Measurements from ENCODE around the gene KRT77.

KRT77 gene

GRCh38 chr12:52674433-52674775 lies 28.9 kb downstream of the KRT77 start:
- Histone ChIP-seq H3K4me1 (ENCODE audit: low read length) (no peaks in the 10 kb centered on the region), H4K20me1 (ENCODE audit: insufficient read depth, low read length) (no peaks in the 10 kb centered on the region), H3K9ac (ENCODE audit: low read length) (no peak overlapping the region), H3K4me2 (ENCODE audit: low read depth, low read length) (no peak overlapping the region), H3K9me2 (replicated peaks; ENCODE audit: insufficient read depth, low read length) (no peaks in the 10 kb centered on the region), H3K27me3 (replicated peaks; ENCODE audit: insufficient read depth, low read length) (peaks cover 65% of the 10 kb centered on the region), H3K27ac (ENCODE audit: low read length) (no peak overlapping the region), H3K36me3 (replicated peaks; ENCODE audit: insufficient read depth, low read length) (no peaks in the 10 kb centered on the region), H3K9me3 (replicated peaks; ENCODE audit: insufficient read depth, low read length) (no peaks in the 10 kb centered on the region), H3F3A (ENCODE audit: insufficient read depth, low read length) (no peaks in the 10 kb centered on the region), H3K79me2 (ENCODE audit: low read length) (no peaks in the 10 kb centered on the region), H2AFZ (ENCODE audit: low read length) (no peak overlapping the region), H3K4me3 (ENCODE audit: low read length) (no peak overlapping the region)
- no peak for TF ChIP-seq EZH2phosphoT487 (IDR thresholded peaks at IDR 0.05; ENCODE audit: low read length)
- TF ChIP-seq EZH2 (optimal IDR thresholded peaks at IDR 0.05; ENCODE audit: low read depth, low read length), result no peak
- no peak for TF ChIP-seq CTCF (IDR thresholded peaks at IDR 0.05; ENCODE audit: low read length)
- no peak for DNase-seq

- no peak overlapping the region for H2AFZ ChIP-seq (ENCODE audit: low read length)
- no peaks in the 10 kb centered on the region for H3K9me3 ChIP-seq (replicated peaks; ENCODE audit: insufficient read depth, low read length)
- H3K4me2 ChIP-seq (ENCODE audit: low read depth, low read length), result no peak overlapping the region
- peaks cover 66% of the 10 kb centered on the region for H3K27me3 ChIP-seq (replicated peaks; ENCODE audit: insufficient read depth, low read length)
- no peak overlapping the region for H3K9ac ChIP-seq (ENCODE audit: low read length)
- H3K9me2 ChIP-seq (replicated peaks; ENCODE audit: insufficient read depth, low read length), result no peaks in the 10 kb centered on the region
- H3K4me1 ChIP-seq (ENCODE audit: low read length), result no peaks in the 10 kb centered on the region
- H3K27ac ChIP-seq (ENCODE audit: low read length), result no peak overlapping the region
- no peak for DNase-seq
- H3K79me2 ChIP-seq (ENCODE audit: low read length), result no peaks in the 10 kb centered on the region
- no peak overlapping the region for H3K4me3 ChIP-seq (ENCODE audit: low read length)
- H4K20me1 ChIP-seq (ENCODE audit: insufficient read depth, low read length), result no peaks in the 10 kb centered on the region
- no peaks in the 10 kb centered on the region for H3K36me3 ChIP-seq (replicated peaks; ENCODE audit: insufficient read depth, low read length)
- TF ChIP-seq EZH2 (optimal IDR thresholded peaks at IDR 0.05; ENCODE audit: low read depth, low read length) (no peak), CTCF (IDR thresholded peaks at IDR 0.05; ENCODE audit: low read length) (no peak), EZH2phosphoT487 (IDR thresholded peaks at IDR 0.05; ENCODE audit: low read length) (no peak)
- no peaks in the 10 kb centered on the region for H3F3A ChIP-seq (ENCODE audit: insufficient read depth, low read length)
These were observed 29.5 kb downstream of the KRT77 start for GRCh38 chr12:52673713-52674432.

- Histone ChIP-seq H3K9me2 (replicated peaks; ENCODE audit: insufficient read depth, low read length) (no peaks in the 10 kb centered on the region), H2AFZ (ENCODE audit: low read length) (no peak overlapping the region), H3K36me3 (replicated peaks; ENCODE audit: insufficient read depth, low read length) (no peaks in the 10 kb centered on the region), H3K4me2 (ENCODE audit: low read depth, low read length) (no peak overlapping the region), H3K27ac (ENCODE audit: low read length) (no peak overlapping the region), H3K27me3 (replicated peaks; ENCODE audit: insufficient read depth, low read length) (peaks cover 65% of the 10 kb centered on the region), H3K4me1 (ENCODE audit: low read length) (no peaks in the 10 kb centered on the region), H3K9me3 (replicated peaks; ENCODE audit: insufficient read depth, low read length) (no peaks in the 10 kb centered on the region), H4K20me1 (ENCODE audit: insufficient read depth, low read length) (no peaks in the 10 kb centered on the region), H3K4me3 (ENCODE audit: low read length) (no peak overlapping the region), H3K9ac (ENCODE audit: low read length) (no peak overlapping the region), H3F3A (ENCODE audit: insufficient read depth, low read length) (no peaks in the 10 kb centered on the region), H3K79me2 (ENCODE audit: low read length) (no peaks in the 10 kb centered on the region)
- DNase-seq, result no peak
- TF ChIP-seq EZH2 (optimal IDR thresholded peaks at IDR 0.05; ENCODE audit: low read depth, low read length) (no peak), EZH2phosphoT487 (IDR thresholded peaks at IDR 0.05; ENCODE audit: low read length) (no peak), CTCF (IDR thresholded peaks at IDR 0.05; ENCODE audit: low read length) (no peak)
These were observed 30.1 kb downstream of the KRT77 start for GRCh38 chr12:52673217-52673616.
